Activated naive CD4-positive, alpha-beta T cell treated with anti-CD3 and anti-CD28 coated beads, Interleukin-2, amount 10 ng/mL, durations not matched to agents 7 days and 5 days (primary cell): ENCODE results near the gene GGT6.
"Not testable (repeated sequence)": the region's sequence is repeated elsewhere in the genome, so short reads cannot be mapped to it uniquely, and the experiment has no call there.

Source experiments
- CTCF ChIA-PET: fragments of 350-600 bp; sonication (Branson Sonifier 250); formaldehyde crosslinking; loops from one replicate; lab custom pipeline; 2021; ENCODE audit warnings: antibody characterized with exemption; lab: Charles Lee
- DNase-seq: peaks from one replicate; pipeline ENCODE4 v3.0.0-alpha.2; 2020
- H3K27ac Mint-ChIP-seq: one replicate; pipeline ENCODE4 v1.8.0; 2021; ENCODE audit warnings: mild to moderate bottlenecking, moderate library complexity, mixed read lengths
- H3K27me3 Mint-ChIP-seq: one replicate; pipeline ENCODE4 v1.8.0; 2021; ENCODE audit warnings: mild to moderate bottlenecking, mixed read lengths
- H3K36me3 Mint-ChIP-seq: one replicate; pipeline ENCODE4 v1.8.0; 2021; ENCODE audit warnings: mixed read lengths
- H3K4me1 Mint-ChIP-seq: one replicate; pipeline ENCODE4 v1.8.0; 2021; ENCODE audit warnings: mixed read lengths
- H3K4me3 Mint-ChIP-seq: one replicate; pipeline ENCODE4 v1.8.0; 2021; ENCODE audit warnings: mild to moderate bottlenecking, moderate library complexity, mixed read lengths
- H3K9me3 Mint-ChIP-seq: one replicate; pipeline ENCODE4 v1.8.0; 2021; ENCODE audit warnings: mixed read lengths

The GGT6 gene

DNA sequence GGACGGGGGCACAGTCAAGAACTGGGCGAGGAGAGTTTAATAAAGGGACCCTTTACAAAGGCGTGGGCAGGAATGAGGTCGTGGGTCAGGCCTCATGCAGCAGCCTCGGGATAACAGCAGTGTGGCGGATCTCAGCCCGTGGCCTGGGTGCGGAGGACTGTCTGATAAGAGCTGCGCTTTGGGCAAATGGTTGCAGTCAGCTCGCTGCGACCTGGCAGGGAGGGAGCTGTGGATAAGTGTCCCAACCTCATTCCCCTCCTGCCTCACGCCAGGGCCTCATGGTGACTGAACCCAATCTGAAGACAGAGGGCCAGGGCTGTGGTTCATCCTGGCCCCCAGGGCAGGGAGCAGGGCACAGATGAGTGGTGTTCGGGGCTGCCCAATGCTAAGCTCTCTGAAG is 37.6 kb upstream of the GGT6 start:
- DNase-seq: no peak
- CTCF ChIA-PET: no interaction called here
- no peak overlapping the region for H3K4me3 Mint-ChIP-seq
- H3K27me3 Mint-ChIP-seq: peaks cover 42% of the 10 kb centered on the region
- H3K36me3 Mint-ChIP-seq: no peaks in the 10 kb centered on the region
- H3K27ac Mint-ChIP-seq: no peak overlapping the region
- peaks cover 4% of the 10 kb centered on the region for H3K4me1 Mint-ChIP-seq
- no peaks in the 10 kb centered on the region for H3K9me3 Mint-ChIP-seq

DNA sequence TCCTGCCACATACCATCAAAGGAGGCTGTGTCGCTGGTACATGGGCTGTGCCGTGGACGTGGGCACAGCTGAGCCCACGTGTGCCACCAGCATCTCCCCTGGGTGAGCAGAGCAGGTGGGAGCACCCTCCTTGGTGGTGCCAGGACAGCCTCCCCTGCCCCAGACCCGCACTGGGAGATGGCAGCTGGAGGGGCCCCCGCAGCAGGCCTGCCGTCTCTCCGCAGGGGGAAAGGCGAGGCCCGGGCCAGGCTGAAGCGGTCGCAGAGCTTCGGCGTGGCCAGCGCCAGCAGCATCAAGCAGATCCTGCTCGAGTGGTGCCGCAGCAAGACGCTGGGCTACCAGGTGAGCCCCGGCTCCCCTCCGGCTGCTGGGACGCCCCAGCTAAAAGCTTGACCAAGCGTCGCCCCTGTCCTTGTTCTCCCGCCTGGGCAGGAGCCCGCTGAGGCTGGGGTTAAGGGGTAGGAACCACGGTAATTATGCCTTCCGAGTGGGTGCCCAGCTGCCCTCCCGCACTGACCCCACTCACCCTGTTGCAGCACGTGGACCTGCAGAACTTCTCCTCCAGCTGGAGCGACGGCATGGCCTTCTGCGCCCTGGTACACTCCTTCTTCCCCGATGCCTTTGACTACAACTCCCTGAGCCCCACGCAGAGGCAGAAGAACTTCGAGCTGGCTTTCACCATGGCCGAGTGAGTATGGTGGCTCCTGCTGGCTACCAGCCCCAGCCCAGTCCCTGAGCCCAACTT is 36.4 kb upstream of the GGT6 start:
- no peaks in the 10 kb centered on the region for H3K9me3 Mint-ChIP-seq
- H3K27me3 Mint-ChIP-seq: peaks cover 34% of the 10 kb centered on the region
- no peak overlapping the region for H3K4me3 Mint-ChIP-seq
- peaks cover 4% of the 10 kb centered on the region for H3K4me1 Mint-ChIP-seq
- DNase-seq: no peak
- CTCF ChIA-PET: interaction anchor here (0.9 kb wide), 1 partner anchor 30 kb away, joined by 3 read pairs; no protein-coding TSS in a partner anchor
- H3K36me3 Mint-ChIP-seq: no peaks in the 10 kb centered on the region
- no peak overlapping the region for H3K27ac Mint-ChIP-seq

DNA sequence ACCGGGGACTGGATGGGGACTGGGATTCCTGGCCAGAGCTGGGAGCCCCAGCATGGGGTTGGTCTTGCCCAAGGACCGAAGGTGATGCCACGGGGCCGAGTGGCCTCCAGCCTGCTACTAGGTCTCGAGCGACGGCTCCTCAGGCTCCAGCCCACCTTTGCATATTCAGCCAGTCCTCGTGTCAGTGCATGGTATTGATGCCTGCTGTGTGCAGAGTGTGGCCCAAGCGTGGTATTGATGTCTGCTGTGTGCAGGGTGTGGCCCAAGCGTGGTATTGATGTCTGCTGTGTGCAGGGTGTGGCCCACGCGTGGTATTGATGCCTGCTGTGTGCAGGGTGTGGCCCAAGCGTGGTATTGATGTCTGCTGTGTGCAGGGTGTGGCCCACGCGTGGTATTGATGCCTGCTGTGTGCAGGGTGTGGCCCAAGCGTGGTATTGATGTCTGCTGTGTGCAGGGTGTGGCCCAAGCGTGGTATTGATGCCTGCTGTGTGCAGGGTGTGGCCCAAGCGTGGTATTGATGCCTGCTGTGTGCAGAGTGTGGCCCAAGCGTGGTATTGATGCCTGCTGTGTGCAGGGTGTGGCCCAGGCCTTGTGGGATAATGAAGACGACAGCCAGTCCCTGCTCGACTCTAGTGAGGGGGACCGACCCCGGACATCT is 35.4 kb upstream of the GGT6 start:
- peaks cover 40% of the 10 kb centered on the region for H3K27me3 Mint-ChIP-seq
- not testable (repeated sequence) for H3K4me1 Mint-ChIP-seq, H3K27ac Mint-ChIP-seq, H3K9me3 Mint-ChIP-seq, DNase-seq, H3K36me3 Mint-ChIP-seq, H3K4me3 Mint-ChIP-seq
- CTCF ChIA-PET: interaction anchor here (1.7 kb wide), 1 partner anchor 29 kb away, joined by 6 read pairs; no protein-coding TSS in a partner anchor

DNA sequence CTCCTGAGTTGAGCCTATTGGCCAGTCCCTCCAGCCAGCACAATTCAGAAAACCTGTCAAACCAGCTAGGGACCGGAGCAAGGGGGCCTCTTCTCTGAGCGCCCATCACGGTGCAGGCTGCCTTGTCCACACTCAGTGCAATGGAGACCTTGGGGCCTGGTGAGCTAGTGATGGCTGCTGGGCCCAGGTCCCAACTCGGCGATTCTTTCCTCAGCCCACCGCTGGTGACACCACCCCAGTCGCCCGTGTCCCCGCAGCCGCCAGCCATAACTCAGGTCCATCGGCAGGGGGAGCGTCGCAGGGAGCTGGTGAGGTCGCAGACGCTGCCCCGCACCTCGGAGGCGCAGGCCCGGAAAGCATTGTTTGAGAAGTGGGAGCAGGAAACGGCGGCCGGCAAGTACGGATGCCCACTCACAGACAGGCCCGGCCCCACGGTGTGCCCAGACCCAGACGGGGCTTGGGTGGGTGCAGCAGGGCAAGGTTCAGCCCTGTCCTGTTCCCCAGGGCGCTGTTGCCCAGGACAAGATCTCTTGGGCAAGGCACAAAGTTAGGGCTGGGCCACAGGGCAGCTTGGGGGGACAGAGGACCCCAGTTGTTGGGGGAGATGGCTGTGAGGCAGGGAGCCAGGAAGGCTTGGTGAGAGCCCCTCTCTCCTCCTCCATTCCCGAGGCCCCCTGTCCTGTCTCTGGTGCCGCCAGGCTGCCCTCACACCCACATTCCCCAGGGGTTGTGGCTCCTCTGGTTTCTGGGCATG is 34.7 kb upstream of the GGT6 start:
- DNase-seq: peak; percentile 56
- H3K9me3 Mint-ChIP-seq: no peaks in the 10 kb centered on the region
- no peaks in the 10 kb centered on the region for H3K36me3 Mint-ChIP-seq
- H3K4me1 Mint-ChIP-seq: peaks cover 4% of the 10 kb centered on the region
- CTCF ChIA-PET: interaction anchor here (0.6 to 1.7 kb wide), 4 partner anchors 9 to 28 kb away, joined by 3 to 6 read pairs (median 4); no protein-coding TSS in a partner anchor
- H3K4me3 Mint-ChIP-seq: no peak overlapping the region
- peaks cover 43% of the 10 kb centered on the region for H3K27me3 Mint-ChIP-seq
- no peak overlapping the region for H3K27ac Mint-ChIP-seq

DNA sequence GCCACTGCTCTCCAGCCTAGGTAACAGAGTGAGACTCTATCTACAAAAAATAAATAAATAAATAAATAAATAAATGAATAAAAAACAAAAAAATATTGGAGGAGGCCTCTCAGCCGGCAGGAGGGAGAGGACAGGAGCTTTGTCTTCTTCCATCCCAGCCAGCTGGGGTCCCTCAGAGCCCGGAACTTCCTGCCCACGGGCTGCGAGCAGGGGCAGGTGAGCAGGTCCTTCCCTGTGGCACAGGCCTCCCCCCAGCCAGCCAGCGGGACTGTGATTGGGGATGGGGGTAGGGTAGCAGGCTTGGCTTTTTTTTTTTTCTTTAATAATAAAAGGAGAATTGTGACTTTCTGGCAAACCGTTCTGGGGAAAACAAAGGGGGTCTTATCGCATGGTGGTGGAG is 34.0 kb upstream of the GGT6 start:
- CTCF ChIA-PET: interaction anchor here (0.9 to 1.7 kb wide), 3 partner anchors 16 to 28 kb away, joined by 3 to 6 read pairs (median 4); no protein-coding TSS in a partner anchor
- no peak overlapping the region for H3K27ac Mint-ChIP-seq
- peaks cover 39% of the 10 kb centered on the region for H3K27me3 Mint-ChIP-seq

DNA sequence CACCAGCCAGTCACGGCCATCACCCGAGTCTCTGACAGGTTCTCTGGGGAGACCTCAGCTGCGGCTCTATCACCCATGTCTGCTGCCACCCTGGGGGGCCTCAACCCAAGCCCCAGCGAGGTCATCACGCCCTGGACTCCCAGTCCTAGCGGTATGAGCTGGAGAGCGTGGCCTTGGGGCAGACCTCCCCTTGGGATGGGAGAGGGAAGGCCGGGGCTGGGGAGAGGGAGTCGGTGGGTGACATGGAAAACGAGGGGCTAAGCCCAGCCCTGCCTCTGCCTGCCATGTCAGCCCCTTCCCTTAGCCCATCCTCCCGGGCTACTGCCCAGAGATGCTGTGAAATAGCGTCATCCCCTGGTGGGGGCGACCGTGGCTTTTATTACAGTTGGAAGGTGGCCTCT is 32.6 kb upstream of the GGT6 start:
- H3K27me3 Mint-ChIP-seq: peaks cover 48% of the 10 kb centered on the region
- CTCF ChIA-PET: no interaction called here
- H3K9me3 Mint-ChIP-seq: no peaks in the 10 kb centered on the region
- H3K36me3 Mint-ChIP-seq: no peaks in the 10 kb centered on the region
- no peak for DNase-seq
- H3K4me1 Mint-ChIP-seq: peaks cover 4% of the 10 kb centered on the region
- no peak overlapping the region for H3K4me3 Mint-ChIP-seq
- no peak overlapping the region for H3K27ac Mint-ChIP-seq

More for the DNA sequence above, 34.0 kb upstream of the GGT6 start:
- Mint-ChIP-seq H3K4me1 (peaks cover 4% of the 10 kb centered on the region), H3K36me3 (no peaks in the 10 kb centered on the region), H3K4me3 (no peak overlapping the region), H3K9me3 (no peaks in the 10 kb centered on the region)
- no peak for DNase-seq

DNA sequence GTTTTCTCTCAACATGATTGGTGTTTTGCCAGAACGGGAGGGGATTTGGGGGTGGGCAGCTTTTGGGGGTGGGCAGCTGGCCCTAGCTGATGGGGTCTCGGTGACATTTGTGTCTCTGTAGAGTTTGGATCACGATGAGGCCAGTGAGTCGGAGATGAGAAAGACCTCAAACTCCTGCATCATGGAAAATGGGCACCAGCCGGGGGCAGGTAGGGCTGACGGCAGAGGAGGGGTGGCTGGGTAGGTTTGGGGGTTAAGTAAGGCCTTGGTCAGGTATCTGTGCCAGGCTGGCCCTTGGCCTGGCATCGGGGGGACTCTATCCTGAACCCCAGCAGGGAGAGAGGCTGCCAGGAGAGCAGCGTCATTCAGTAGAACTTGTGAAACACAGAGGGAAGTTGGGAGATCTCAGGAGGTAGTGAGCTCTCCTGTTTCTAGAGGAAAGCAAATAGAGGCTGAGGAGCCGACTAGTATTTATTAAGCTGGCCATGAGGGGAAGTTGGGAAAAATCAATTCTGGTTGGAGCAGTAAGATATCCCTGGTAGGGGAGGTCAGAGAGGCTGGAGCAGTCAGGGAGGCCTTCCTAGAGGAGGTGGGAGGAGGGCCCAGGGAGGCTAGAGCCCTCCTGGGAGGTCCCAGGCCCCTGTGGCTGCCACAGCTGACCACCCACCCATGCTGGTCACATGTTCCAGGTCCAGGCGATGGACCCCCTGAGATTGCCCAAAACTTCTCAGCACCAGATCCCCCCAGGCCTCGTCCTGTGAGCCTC is 32.0 kb upstream of the GGT6 start:
- Mint-ChIP-seq H3K27me3 (peaks cover 52% of the 10 kb centered on the region), H3K4me1 (peaks cover 4% of the 10 kb centered on the region), H3K27ac (no peak overlapping the region), H3K36me3 (no peaks in the 10 kb centered on the region), H3K9me3 (no peaks in the 10 kb centered on the region), H3K4me3 (no peak overlapping the region)
- CTCF ChIA-PET: no interaction called here
- no peak for DNase-seq

DNA sequence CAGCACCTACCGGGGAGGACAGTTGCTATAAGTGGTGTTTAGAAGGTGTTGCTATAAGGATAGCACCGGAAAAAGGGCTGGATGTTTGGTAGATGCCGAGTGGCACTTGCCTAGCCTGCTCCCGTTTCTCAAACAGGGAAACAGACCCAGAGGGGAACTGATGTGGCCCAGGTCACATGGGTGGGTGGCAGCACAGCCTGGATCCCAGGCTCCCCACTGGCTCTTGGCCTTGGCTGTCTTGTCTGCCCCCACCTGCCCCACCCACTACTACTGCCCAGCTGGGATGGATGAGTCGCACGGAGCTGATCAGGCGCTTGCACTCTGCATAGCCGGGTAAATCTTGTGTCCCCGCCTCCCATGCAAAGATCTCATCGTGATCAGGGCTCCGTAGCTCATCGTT is 31.2 kb upstream of the GGT6 start:
- no peaks in the 10 kb centered on the region for H3K36me3 Mint-ChIP-seq
- H3K27me3 Mint-ChIP-seq: peaks cover 57% of the 10 kb centered on the region
- H3K4me3 Mint-ChIP-seq: no peak overlapping the region
- no peaks in the 10 kb centered on the region for H3K9me3 Mint-ChIP-seq
- H3K27ac Mint-ChIP-seq: no peak overlapping the region
- DNase-seq: no peak
- CTCF ChIA-PET: no interaction called here
- peaks cover 4% of the 10 kb centered on the region for H3K4me1 Mint-ChIP-seq

DNA sequence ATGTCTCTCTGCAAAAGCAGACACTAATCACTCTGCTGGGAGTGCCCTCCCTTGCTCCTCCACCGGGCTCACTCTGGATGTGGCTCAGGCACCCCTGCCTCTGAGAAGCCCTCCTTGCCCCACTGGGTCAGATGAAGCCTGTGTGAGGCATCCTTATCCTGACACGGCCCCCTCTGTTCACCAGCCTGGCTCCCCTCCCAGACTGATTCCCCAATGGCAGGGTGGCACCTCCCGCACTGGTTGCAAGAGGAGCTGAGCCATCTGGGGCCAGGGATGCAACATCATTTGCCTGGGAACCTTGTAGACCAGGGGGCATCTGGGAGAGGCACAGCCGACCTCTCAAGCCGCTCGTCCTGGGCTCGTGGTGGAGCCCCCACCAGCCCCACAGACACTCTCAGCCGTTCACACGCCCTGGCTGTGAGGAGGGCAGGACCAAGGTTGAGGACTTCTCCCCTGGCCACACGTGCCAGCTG is 30.6 kb upstream of the GGT6 start:
- DNase-seq: no peak
- Mint-ChIP-seq H3K36me3 (no peaks in the 10 kb centered on the region), H3K27ac (no peak overlapping the region), H3K27me3 (peaks cover 60% of the 10 kb centered on the region), H3K4me3 (no peak overlapping the region), H3K4me1 (peaks cover 4% of the 10 kb centered on the region), H3K9me3 (no peaks in the 10 kb centered on the region)
- CTCF ChIA-PET: no interaction called here

DNA sequence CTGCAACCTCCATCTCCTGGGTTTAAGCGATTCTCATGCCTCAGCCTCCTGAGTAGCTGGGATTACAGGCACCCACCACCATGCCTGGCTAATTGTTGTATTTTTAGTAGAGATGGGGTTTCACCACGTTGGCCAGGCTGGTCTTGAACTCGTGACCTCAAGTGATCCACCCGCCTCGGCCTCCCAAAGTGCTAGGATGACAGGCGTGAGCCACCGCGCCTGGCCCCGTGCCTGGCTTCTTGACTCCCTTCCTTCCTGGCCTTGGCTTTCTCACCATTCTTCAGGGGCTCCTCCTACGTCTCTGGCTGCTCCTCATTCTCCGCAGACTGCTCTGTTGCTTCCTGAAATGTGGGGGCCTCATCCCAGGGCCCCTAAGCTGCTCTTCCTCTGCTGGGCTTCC is 29.7 kb upstream of the GGT6 start:
- H3K27me3 Mint-ChIP-seq: peaks cover 63% of the 10 kb centered on the region
- H3K4me1 Mint-ChIP-seq, CTCF ChIA-PET, DNase-seq, H3K9me3 Mint-ChIP-seq, H3K4me3 Mint-ChIP-seq, H3K27ac Mint-ChIP-seq, H3K36me3 Mint-ChIP-seq: not testable (repeated sequence)

DNA sequence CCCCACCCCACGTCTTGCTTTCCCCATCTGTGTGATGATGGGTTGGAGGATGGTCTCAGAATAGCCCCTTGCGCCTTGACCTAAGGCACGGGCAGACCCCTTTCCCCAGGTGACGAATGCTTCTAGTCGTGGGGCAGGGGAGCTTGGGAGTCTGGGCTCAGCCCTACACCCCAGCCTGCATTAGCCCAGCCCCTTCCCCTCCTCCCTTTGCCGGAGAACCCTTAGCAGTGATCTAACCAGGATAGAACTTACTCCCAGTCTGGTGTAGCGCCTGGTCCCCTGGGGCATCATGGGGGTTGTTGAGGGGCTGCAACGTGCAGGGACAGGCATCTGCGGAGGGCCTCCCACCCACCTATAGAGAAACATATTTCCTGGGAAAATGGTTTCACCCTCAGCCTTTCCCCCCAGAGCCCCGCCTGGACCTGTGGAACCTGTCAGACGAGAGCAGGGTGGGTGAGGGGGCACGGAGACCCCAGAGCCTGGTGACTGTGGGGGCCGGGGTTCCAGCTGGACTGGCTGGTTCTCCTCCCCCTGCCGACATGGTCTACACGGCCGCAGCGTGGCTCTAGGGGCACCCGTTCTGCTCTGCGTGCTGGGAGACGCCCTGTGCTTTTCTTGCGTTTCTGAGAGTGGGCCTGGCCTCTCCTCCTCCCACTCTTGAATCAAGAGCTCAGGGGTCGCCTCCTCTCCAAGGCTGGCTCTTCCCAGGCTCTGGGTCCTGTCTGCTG is 28.7 kb upstream of the GGT6 start:
- H3K36me3 Mint-ChIP-seq: no peaks in the 10 kb centered on the region
- CTCF ChIA-PET: no interaction called here
- no peak overlapping the region for H3K27ac Mint-ChIP-seq
- peaks cover 63% of the 10 kb centered on the region for H3K27me3 Mint-ChIP-seq
- H3K4me3 Mint-ChIP-seq: no peak overlapping the region
- H3K9me3 Mint-ChIP-seq: no peaks in the 10 kb centered on the region
- H3K4me1 Mint-ChIP-seq: peaks cover 3% of the 10 kb centered on the region
- DNase-seq: no peak

DNA sequence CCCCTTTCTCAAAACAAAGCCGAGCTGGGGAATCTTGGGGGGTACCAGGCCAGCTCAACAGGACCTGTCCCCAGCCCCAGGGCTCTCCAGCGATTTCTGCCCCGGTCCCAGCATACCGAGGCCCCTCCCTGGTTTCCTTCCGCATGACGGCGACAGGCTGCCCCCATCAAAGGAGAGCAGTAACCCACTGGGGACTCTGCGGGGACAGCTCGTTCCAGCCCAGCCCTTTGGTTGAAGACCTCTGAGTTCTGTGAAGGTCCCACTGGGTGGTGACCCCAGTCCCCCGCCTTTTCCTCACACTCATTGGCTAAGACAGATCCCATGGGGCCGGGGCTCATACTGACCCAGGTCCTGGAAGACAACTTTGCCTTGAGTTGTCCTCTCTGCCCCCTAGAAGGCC is 28.0 kb upstream of the GGT6 start:
- Mint-ChIP-seq H3K36me3 (no peaks in the 10 kb centered on the region), H3K27me3 (peaks cover 63% of the 10 kb centered on the region), H3K9me3 (no peaks in the 10 kb centered on the region), H3K27ac (no peak overlapping the region), H3K4me3 (no peak overlapping the region), H3K4me1 (peaks cover 7% of the 10 kb centered on the region)
- CTCF ChIA-PET: no interaction called here
- DNase-seq: no peak

DNA sequence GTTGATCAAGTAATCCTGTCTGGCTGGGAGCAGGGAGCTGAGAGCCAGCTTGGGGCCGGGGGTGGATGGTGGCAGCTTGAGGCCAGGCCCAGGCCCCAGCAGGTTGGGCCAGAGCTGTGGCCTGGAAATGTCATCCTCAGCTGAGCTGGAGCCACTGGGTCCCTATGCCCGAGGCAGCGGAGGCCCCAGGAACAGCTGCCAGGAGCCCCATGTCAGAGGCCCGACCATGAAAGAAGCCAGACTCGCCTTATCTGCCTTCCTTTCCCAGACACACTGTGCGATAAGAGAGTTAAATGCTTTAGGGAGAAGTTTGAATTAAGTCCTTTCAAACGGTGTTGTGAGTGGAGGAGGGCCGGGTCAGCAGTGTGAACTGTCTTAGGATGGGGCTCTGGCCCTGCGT is 27.4 kb upstream of the GGT6 start:
- CTCF ChIA-PET: no interaction called here
- no peaks in the 10 kb centered on the region for H3K36me3 Mint-ChIP-seq
- no peaks in the 10 kb centered on the region for H3K9me3 Mint-ChIP-seq
- no peak overlapping the region for H3K27ac Mint-ChIP-seq
- H3K4me3 Mint-ChIP-seq: no peak overlapping the region
- H3K4me1 Mint-ChIP-seq: peaks cover 7% of the 10 kb centered on the region
- no peak for DNase-seq
- peaks cover 69% of the 10 kb centered on the region for H3K27me3 Mint-ChIP-seq
